ENCODE results near the gene ZDHHC22. TPM values are rescaled to one million over a fixed set of nuclear protein-coding genes. Genes with fewer than 3 reads are reported as not detected.

The ZDHHC22 gene
- polyA plus RNA-seq, 1 donor from 2014 or later = 4.3 TPM

- no peaks in the 10 kb centered on the region for H3K36me3 ChIP-seq (ENCODE audit: insufficient read depth, low read length)
- no peaks in the 10 kb centered on the region for H3K27me3 ChIP-seq (ENCODE audit: insufficient read depth, low read depth, low read length)
- H3K79me2 ChIP-seq (replicated peaks; ENCODE audit: insufficient read depth, low read length) = peaks cover 32% of the 10 kb centered on the region
- H3K4me3 ChIP-seq (ENCODE audit: low read length) = peak within 1 kb of the TSS; percentile 87
- H4K20me1 ChIP-seq (ENCODE audit: insufficient read depth) = no peaks in the 10 kb centered on the region
- peak within 1 kb of the TSS; percentile 99 for H2AFZ ChIP-seq (ENCODE audit: low read depth, low read length)
- no peaks in the 10 kb centered on the region for H3K9me3 ChIP-seq (ENCODE audit: low read length)
- H3K9me2 ChIP-seq (ENCODE audit: insufficient read depth, low read length) = no peaks in the 10 kb centered on the region
- peak within 1 kb of the TSS; percentile 95 for H3K4me2 ChIP-seq (ENCODE audit: low read length)
- TF ChIP-seq CTCF (IDR thresholded peaks at IDR 0.05; ENCODE audit: poor library complexity, severe bottlenecking) = peak; percentile 35
- peak; percentile 23 for TF ChIP-seq TAF1 (IDR thresholded peaks at IDR 0.05; ENCODE audit: low read depth)
- peak; percentile 70 for TF ChIP-seq REST (IDR thresholded peaks at IDR 0.05; ENCODE audit: borderline replicate concordance)
- TF ChIP-seq RAD21 (conservative IDR thresholded peaks at IDR 0.05) = peak; percentile 30
- TF ChIP-seq EZH2 (IDR thresholded peaks at IDR 0.05; ENCODE audit: borderline replicate concordance, insufficient read depth, low read length, poor library complexity, severe bottlenecking) = no peak
- TF ChIP-seq SMC3 (conservative IDR thresholded peaks at IDR 0.05; ENCODE audit: poor library complexity) = peak; percentile 53
- TF ChIP-seq EP300 (conservative IDR thresholded peaks at IDR 0.05; ENCODE audit: poor library complexity, severe bottlenecking) = peak; percentile 67
- peak; percentile 93 for TF ChIP-seq MXI1 (conservative IDR thresholded peaks at IDR 0.05; ENCODE audit: poor library complexity, severe bottlenecking)
- TF ChIP-seq POLR2AphosphoS5 (IDR thresholded peaks at IDR 0.05) = peak; percentile 80
- H3K9ac ChIP-seq (ENCODE audit: low read length) = peak within 1 kb of the TSS; percentile 97
- peak within 1 kb of the TSS; percentile 92 for H3K27ac ChIP-seq (ENCODE audit: low read length)
- H3F3A ChIP-seq (ENCODE audit: insufficient read depth, low read length, poor library complexity, severe bottlenecking) = no peaks in the 10 kb centered on the region
These were observed 43.7 kb downstream of the ZDHHC22 start, which contains the start of gene CIPC for GRCh38 chr14:77097700-77098528. Gene CIPC, plus strand, starts transcription at chr14:77098258. Its CDS starts 7,451 bp downstream, at chr14:77105709.

GRCh38 chr14:77097006-77097699 lies 44.4 kb downstream of the ZDHHC22 start:
- H3K9me2 ChIP-seq (ENCODE audit: insufficient read depth, low read length) = no peaks in the 10 kb centered on the region
- H3K9ac ChIP-seq (ENCODE audit: low read length) = peak overlapping the region; percentile 97
- no peaks in the 10 kb centered on the region for H3F3A ChIP-seq (ENCODE audit: insufficient read depth, low read length, poor library complexity, severe bottlenecking)
- peak overlapping the region; percentile 87 for H3K4me3 ChIP-seq (ENCODE audit: low read length)
- no peak for TF ChIP-seq TAF1 (IDR thresholded peaks at IDR 0.05; ENCODE audit: low read depth)
- no peak for TF ChIP-seq POLR2AphosphoS5 (IDR thresholded peaks at IDR 0.05)
- TF ChIP-seq SMC3 (conservative IDR thresholded peaks at IDR 0.05; ENCODE audit: poor library complexity) = no peak
- no peak for TF ChIP-seq REST (IDR thresholded peaks at IDR 0.05; ENCODE audit: borderline replicate concordance)
- no peak for TF ChIP-seq EZH2 (IDR thresholded peaks at IDR 0.05; ENCODE audit: borderline replicate concordance, insufficient read depth, low read length, poor library complexity, severe bottlenecking)
- TF ChIP-seq CTCF (IDR thresholded peaks at IDR 0.05; ENCODE audit: poor library complexity, severe bottlenecking) = no peak
- no peak for TF ChIP-seq RAD21 (conservative IDR thresholded peaks at IDR 0.05)
- TF ChIP-seq MXI1 (conservative IDR thresholded peaks at IDR 0.05; ENCODE audit: poor library complexity, severe bottlenecking) = no peak
- no peak for TF ChIP-seq EP300 (conservative IDR thresholded peaks at IDR 0.05; ENCODE audit: poor library complexity, severe bottlenecking)
- peak overlapping the region; percentile 53 for H2AFZ ChIP-seq (ENCODE audit: low read depth, low read length)
- no peaks in the 10 kb centered on the region for H3K27me3 ChIP-seq (ENCODE audit: insufficient read depth, low read depth, low read length)
- no peaks in the 10 kb centered on the region for H4K20me1 ChIP-seq (ENCODE audit: insufficient read depth)
- peaks cover 32% of the 10 kb centered on the region for H3K79me2 ChIP-seq (replicated peaks; ENCODE audit: insufficient read depth, low read length)
- peak overlapping the region; percentile 92 for H3K27ac ChIP-seq (ENCODE audit: low read length)
- peak overlapping the region; percentile 95 for H3K4me2 ChIP-seq (ENCODE audit: low read length)
- no peaks in the 10 kb centered on the region for H3K36me3 ChIP-seq (ENCODE audit: insufficient read depth, low read length)
- H3K9me3 ChIP-seq (ENCODE audit: low read length) = no peaks in the 10 kb centered on the region

Data from neural cell (in vitro differentiated cells).